Body of pancreas (tissue), 4 donors: ENCODE measurements around the gene ZNF232.

Experiments used
- POLR2A ChIP-seq, 3 donors: fragments of 450-650 bp; IDR thresholded peaks; one replicate each; pipeline ENCODE4 v1.6.1; 2016; ENCODE audit warnings: antibody characterized with exemption in 3 of 3, mild to moderate bottlenecking in 2 of 3
- TF ChIP-seq, protein P1 (sequence below), 7 experiments: fragments of 450-650 bp in 4 of 7; fragments of 200-600 bp in 3 of 7; sonication (generic) in 3 of 7; IDR thresholded peaks; one replicate each; pipeline ENCODE4 v1.5.1; 2016 to 2019; ENCODE audit warnings: antibody characterized with exemption in 7 of 7

DNA sequence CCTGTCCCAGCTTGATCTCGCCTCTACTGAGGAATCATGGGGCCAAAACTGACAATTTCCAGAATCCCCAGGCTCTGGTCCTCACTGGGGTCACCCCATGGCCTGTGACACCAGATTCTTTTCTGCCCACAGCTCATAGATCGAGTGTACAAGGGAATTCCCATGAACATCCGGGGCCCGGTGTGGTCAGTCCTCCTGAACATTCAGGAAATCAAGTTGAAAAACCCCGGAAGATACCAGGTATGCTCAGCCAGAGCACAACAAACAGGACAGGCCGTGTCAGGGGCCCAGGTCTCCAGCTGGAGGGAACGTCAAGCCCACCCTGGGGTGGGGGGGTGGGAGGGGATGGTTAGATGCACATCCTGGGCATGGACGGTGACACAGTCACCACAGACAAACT lies 21.6 kb upstream of the ZNF232 start:
- TF ChIP-seq POLR2A (IDR thresholded peaks at IDR 0.05): no peak
- TF ChIP-seq, protein P1, sequence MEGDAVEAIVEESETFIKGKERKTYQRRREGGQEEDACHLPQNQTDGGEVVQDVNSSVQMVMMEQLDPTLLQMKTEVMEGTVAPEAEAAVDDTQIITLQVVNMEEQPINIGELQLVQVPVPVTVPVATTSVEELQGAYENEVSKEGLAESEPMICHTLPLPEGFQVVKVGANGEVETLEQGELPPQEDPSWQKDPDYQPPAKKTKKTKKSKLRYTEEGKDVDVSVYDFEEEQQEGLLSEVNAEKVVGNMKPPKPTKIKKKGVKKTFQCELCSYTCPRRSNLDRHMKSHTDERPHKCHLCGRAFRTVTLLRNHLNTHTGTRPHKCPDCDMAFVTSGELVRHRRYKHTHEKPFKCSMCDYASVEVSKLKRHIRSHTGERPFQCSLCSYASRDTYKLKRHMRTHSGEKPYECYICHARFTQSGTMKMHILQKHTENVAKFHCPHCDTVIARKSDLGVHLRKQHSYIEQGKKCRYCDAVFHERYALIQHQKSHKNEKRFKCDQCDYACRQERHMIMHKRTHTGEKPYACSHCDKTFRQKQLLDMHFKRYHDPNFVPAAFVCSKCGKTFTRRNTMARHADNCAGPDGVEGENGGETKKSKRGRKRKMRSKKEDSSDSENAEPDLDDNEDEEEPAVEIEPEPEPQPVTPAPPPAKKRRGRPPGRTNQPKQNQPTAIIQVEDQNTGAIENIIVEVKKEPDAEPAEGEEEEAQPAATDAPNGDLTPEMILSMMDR (IDR thresholded peaks at IDR 0.05): no peak
